ENCODE measurements around the gene TREH.

Gene TREH

DNA sequence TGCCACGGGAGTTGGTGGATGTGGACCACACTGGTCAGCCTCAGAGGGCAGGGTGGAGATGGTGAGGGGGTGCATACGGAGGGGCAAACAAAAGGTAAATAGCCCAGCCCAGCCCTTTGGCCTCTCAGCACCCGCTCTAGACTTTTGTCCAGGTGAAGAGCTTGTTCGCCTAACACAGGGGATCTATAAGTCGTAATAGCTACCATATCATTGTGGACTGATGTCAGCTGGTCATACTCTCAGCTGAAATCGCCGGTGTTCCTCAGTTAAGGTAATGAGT, 27.0 kb upstream of the TREH start:
- Mint-ChIP-seq H3K4me3 (no peak overlapping the region), H3K27ac (no peak overlapping the region), H3K36me3 (no peaks in the 10 kb centered on the region), H3K4me1 (peaks cover 19% of the 10 kb centered on the region), H3K9me3 (no peaks in the 10 kb centered on the region)
- DNase-seq (ENCODE audit: low spot score in 2 of 2) (no peak), ATAC-seq (no peak)

DNA sequence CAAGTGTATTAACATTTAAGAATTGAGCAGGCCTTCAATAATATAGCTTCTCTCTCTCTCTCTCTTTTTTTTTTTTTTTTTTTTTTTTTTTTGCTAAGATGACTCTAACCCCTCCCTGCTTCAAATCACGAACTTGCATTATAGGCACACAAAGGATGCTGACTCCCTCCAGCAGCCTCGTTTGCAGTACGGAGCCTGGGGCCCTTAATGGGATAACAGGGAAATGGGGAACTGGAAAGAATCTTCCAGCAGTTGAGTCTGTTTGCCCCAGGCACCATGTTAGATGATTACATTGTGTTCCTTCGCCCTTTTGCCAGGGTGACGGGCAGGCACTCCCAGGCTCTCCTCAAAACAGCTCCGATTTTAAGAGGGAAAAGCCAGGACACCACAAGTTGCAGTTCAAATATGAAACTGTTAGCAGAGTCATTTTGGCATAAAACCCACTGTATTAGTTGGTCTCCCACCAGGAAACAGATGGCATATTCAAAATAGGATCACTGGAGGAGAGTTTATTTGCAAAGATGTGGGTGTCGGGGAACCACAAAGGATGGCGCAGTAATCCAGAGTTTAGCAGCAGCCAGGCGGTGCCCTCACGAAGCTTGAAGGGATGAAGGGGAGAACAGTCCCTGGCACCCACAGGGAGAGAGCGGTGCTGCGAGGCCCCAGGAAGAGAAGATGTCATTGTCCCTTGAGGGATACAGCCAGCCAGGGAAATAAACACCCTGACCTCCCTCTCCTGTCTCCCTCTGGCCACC, 26.5 kb upstream of the TREH start:
- no peaks in the 10 kb centered on the region for H3K9me3 Mint-ChIP-seq
- ATAC-seq (no peak), DNase-seq (ENCODE audit: low spot score in 2 of 2) (no peak)
- H3K36me3 Mint-ChIP-seq = no peaks in the 10 kb centered on the region
- no peak overlapping the region for H3K27ac Mint-ChIP-seq
- H3K4me1 Mint-ChIP-seq = peaks cover 19% of the 10 kb centered on the region
- H3K4me3 Mint-ChIP-seq = peak overlapping the region; percentile 20

- peak overlapping the region; percentile 20 for H3K4me3 Mint-ChIP-seq
- H3K9me3 Mint-ChIP-seq = peaks cover 3% of the 10 kb centered on the region
- peaks cover 19% of the 10 kb centered on the region for H3K4me1 Mint-ChIP-seq
- DNase-seq (ENCODE audit: low spot score in 2 of 2) (no peak), ATAC-seq (peak; percentile 76)
- no peak overlapping the region for H3K27ac Mint-ChIP-seq
- H3K36me3 Mint-ChIP-seq = no peaks in the 10 kb centered on the region
Measured at GRCh38 chr11:118705111-118705741, 25.8 kb upstream of the TREH start.

DNA sequence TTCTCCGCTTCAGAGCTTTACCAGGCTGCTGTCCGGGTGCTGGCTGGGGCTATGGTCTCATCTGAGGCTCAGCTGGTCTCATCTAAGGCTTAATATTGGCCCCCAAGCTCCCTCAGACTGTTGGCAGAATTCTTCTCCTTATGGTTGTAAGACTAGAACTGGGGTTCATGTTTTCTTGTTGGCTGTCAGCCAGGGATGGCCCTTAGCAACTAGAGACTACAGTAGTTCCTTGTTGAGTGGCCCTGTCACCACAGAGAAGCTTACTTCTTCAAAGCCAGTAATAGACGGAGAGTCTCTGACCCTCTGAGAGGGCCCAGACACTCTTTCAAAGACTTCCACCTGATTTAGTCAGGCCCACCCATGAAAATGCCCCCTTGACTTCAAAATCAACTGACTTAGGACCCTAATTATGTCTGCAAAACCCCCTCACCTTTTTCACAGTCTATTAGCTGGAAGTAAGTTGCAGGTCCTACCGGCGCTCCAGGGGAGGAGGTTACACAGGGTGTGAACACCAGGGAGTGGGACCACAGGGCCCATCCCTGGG, 24.2 kb upstream of the TREH start:
- ATAC-seq (no peak), DNase-seq (ENCODE audit: low spot score in 2 of 2) (no peak)
- Mint-ChIP-seq H3K4me1 (peaks cover 29% of the 10 kb centered on the region), H3K9me3 (peaks cover 3% of the 10 kb centered on the region), H3K36me3 (no peaks in the 10 kb centered on the region), H3K27ac (no peak overlapping the region), H3K4me3 (no peak overlapping the region)

GRCh38 chr11:118699506-118700220, 20.2 kb upstream of the TREH start:
- no peak overlapping the region for H3K4me3 Mint-ChIP-seq
- no peak overlapping the region for H3K27ac Mint-ChIP-seq
- H3K36me3 Mint-ChIP-seq = no peaks in the 10 kb centered on the region
- DNase-seq (ENCODE audit: low spot score in 2 of 2) (no peak), ATAC-seq (peak; percentile 73)
- peaks cover 3% of the 10 kb centered on the region for H3K9me3 Mint-ChIP-seq
- H3K4me1 Mint-ChIP-seq = peaks cover 36% of the 10 kb centered on the region

DNA sequence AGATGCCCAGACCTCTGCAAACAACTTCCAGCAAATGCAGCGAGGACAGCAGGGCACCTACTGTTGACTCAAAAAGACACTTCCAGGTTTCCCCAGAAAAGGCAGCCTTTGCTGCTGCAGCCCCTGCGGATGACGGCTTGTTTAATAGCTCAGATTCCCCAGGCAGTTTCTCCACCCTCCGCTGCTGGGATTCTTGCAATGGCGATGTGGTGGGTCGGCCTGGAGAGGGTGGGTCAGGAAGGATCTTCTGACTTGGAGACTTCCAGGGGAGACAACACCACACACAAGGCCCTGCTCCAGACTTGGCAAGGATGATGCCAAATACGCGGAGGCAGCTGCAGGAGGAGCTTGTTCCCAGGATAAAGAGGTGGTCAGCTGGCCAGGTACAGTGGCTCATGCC, 17.9 kb upstream of the TREH start:
- peaks cover 55% of the 10 kb centered on the region for H3K4me1 Mint-ChIP-seq
- peaks cover 3% of the 10 kb centered on the region for H3K9me3 Mint-ChIP-seq
- ATAC-seq (no peak), DNase-seq (ENCODE audit: low spot score in 2 of 2) (no peak)
- no peak overlapping the region for H3K27ac Mint-ChIP-seq
- H3K36me3 Mint-ChIP-seq = peaks cover 10% of the 10 kb centered on the region
- H3K4me3 Mint-ChIP-seq = no peak overlapping the region

GRCh38 chr11:118696673-118697226, 17.3 kb upstream of the TREH start:
- Mint-ChIP-seq H3K4me1 (peaks cover 61% of the 10 kb centered on the region), H3K9me3 (peaks cover 3% of the 10 kb centered on the region), H3K4me3 (no peak overlapping the region), H3K36me3 (peaks cover 10% of the 10 kb centered on the region), H3K27ac (no peak overlapping the region)
- DNase-seq (ENCODE audit: low spot score in 2 of 2) (no peak), ATAC-seq (no peak)

DNA sequence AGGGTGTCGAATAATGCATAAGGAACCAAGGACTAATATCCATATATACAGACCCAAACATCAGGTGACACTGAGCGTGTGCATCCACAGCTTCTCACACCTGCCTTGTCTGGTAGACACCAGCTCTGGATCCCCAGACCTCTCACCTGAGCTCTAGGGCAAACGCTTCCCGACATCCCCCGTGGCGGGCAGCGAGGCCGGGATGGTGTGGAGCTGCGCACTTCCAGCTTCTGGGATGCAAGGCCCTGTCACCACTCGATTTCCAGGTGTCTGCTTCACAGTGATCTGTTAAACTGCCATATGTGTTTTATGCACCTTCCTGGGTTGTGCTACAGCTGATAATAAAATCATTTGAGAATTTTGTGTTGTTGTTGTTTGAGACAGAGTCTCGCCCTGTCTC, 15.3 kb upstream of the TREH start:
- ATAC-seq = no peak
- Mint-ChIP-seq H3K36me3 (peaks cover 10% of the 10 kb centered on the region), H3K9me3 (no peaks in the 10 kb centered on the region), H3K4me1 (peaks cover 76% of the 10 kb centered on the region), H3K4me3 (no peak overlapping the region), H3K27ac (no peak overlapping the region)
- no peak for DNase-seq (ENCODE audit: low spot score in 2 of 2)

GRCh38 chr11:118694185-118694584, 14.7 kb upstream of the TREH start:
- Mint-ChIP-seq H3K4me3 (no peak overlapping the region), H3K36me3 (peaks cover 10% of the 10 kb centered on the region), H3K9me3 (no peaks in the 10 kb centered on the region), H3K4me1 (peaks cover 73% of the 10 kb centered on the region), H3K27ac (no peak overlapping the region)
- ATAC-seq (no peak), DNase-seq (ENCODE audit: low spot score in 2 of 2) (no peak)

DNA sequence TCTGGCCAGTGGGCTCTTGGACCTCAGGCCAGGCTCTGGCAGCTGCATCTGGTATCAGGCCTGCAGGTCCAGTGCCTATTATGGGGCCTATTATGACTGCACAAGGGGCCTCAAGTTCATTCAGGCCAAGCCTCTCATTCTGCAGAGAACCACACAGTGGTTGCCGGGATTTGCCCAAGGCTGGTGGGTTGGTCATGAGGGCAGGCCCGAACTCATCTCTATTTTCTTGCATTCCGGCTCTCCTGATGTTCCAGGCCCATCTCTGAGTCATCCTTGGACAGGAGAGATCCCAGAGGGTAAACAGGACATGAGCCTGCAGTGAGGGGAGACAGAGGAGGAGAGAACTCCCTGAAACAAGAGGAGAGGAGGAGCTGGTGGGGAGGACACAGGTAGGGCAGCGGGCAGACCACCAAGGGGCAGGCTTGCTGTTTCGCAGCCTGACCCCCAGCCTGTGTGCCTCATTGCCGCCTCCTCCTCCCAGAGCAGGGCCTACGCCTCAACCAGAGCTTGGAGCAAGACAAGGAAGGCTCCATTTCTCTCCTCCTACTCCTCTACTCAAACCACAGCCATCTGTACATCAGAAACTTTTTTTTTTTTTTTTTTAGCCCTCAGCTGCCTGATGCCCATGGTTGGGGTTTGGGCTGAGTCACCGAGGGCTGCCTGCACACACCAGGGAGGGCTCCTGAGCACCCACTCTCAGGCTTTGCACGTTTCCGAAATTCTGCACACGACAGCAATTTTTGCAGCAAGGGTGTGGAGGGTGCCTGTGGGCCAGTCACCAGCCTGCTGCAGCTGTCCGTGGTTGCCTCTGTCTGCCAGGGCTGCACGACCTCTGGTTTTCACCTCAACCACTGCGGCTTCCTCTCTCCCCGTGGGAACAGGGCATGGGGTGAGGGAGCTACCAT, 12.7 kb upstream of the TREH start:
- Mint-ChIP-seq H3K27ac (no peak overlapping the region), H3K4me3 (peak overlapping the region; percentile 38), H3K9me3 (no peaks in the 10 kb centered on the region), H3K4me1 (peaks cover 63% of the 10 kb centered on the region), H3K36me3 (peaks cover 10% of the 10 kb centered on the region)
- DNase-seq (ENCODE audit: low spot score in 2 of 2) (peak; percentile 51 to 79), ATAC-seq (peak; percentile 75)

- H3K9me3 Mint-ChIP-seq = no peaks in the 10 kb centered on the region
- H3K27ac Mint-ChIP-seq = no peak overlapping the region
- ATAC-seq (no peak), DNase-seq (ENCODE audit: low spot score in 2 of 2) (no peak)
- peak overlapping the region; percentile 66 for H3K4me3 Mint-ChIP-seq
- H3K4me1 Mint-ChIP-seq = peaks cover 54% of the 10 kb centered on the region
- peaks cover 10% of the 10 kb centered on the region for H3K36me3 Mint-ChIP-seq
Measured at GRCh38 chr11:118690553-118691304, 11.3 kb upstream of the TREH start.

DNA sequence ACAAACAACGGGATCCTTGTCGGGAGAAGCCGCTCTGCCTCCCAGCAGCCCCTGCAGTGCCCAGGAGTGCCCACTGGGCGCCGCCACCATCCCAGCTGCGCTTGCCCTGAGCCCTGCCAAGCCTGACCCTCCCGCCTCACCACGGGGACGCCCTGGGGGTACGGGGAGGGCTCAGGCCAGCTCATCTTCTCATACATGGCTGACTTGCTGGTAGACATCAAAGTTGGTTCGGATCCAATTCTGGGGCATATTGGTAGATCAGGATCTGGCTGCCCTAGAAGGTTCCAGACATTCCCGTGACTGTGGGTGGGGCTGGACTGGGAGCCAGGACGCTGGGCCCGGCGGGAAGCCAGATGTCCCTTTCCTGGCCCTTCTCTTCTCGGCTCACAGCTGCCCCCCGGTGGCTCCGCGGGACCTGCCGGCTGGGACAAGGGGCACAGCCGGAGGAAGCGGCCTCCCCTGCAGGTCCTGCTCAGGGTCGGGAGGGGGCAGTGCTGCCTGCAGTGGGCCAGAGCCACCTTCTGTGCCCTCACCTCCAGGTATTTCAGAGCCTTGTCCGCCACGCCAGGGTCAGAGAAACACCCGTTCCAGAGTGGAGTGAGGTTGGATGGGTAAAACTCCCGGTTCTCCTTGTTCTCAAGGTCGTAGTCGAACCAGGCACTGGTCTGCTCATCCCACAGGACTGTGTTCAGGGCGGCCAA, 10.6 kb upstream of the TREH start:
- Mint-ChIP-seq H3K4me3 (peak overlapping the region; percentile 66), H3K36me3 (peaks cover 10% of the 10 kb centered on the region), H3K27ac (no peak overlapping the region), H3K4me1 (peaks cover 48% of the 10 kb centered on the region), H3K9me3 (no peaks in the 10 kb centered on the region)
- DNase-seq (ENCODE audit: low spot score in 2 of 2) (peak; percentile 75 to 92), ATAC-seq (peak; percentile 89)

DNA sequence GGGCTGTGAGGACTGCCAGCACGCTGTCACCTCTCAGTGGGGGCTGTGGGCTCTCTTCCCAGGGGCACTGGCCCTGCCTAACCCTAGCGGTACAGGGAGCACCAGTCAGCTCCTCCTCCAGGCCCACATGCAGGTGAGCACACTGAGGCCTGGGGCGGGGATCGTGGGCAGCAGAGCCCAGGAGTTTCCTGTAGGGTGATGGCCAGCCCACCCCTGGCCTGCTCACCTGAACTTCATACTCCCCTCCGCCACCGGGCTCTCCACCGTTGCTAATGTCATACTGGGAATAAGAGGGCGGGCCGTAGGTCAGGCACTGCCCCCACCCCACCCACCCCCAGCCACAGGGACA, 10.0 kb upstream of the TREH start:
- Mint-ChIP-seq H3K4me1 (peaks cover 43% of the 10 kb centered on the region), H3K4me3 (peak overlapping the region; percentile 66), H3K36me3 (peaks cover 10% of the 10 kb centered on the region), H3K27ac (no peak overlapping the region), H3K9me3 (no peaks in the 10 kb centered on the region)
- peak; percentile 1 for ATAC-seq
- DNase-seq (ENCODE audit: low spot score in 2 of 2) = no peak
